CD4-positive, alpha-beta T cell treated with Interleukin-12 subunit alpha and Interleukin-12 subunit beta, for 1 hour (primary cell): ENCODE data around the gene CCL20.
"Not testable (repeated sequence)": the region's sequence is repeated elsewhere in the genome, so short reads cannot be mapped to it uniquely, and the experiment has no call there.

ENCODE experiments used
- DNase-seq: peaks from one replicate; pipeline ENCODE4 v3.0.0-alpha.2; 2020

Gene CCL20

DNA sequence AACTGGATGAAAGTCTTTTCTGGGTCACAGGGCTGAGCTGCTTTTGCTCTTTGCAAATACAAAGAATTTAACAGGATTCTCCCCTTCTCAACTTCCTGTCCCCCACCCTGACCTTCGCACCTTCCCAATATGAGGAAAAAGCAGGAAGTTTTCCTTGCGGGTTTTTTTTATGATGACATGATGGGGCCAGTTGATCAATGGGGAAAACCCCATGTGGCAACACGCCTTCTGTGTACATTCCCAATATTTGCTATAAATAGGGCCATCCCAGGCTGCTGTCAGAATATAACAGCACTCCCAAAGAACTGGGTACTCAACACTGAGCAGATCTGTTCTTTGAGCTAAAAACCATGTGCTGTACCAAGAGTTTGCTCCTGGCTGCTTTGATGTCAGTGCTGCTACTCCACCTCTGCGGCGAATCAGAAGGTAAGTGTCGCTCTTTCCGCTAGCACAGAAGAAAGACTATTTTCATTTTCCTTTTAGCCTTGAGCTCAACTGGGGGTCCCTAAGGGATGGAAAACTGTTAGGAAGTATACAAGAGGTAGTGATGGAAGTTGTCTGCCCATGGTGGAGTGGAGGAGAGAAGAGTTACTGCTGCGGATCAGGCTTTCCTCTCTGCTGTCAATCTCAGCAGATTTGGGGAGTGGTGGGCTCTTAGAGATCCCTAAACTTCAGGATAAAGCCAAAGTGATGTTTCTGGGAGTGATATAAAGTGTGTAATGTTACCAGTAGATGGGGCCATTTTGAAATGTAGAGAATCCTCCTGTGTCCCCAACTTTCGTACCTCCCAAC lies at the start of gene CCL20:
Gene CCL20 (plus strand): TSS at position 281 of the 792 bp plus-strand sequence. CDS start 70 bp downstream, at position 351.
- DNase-seq, result peak; percentile 39

GRCh38 chr2:227765788-227766372 lies 47.8 kb upstream of the CCL20 start:
- no peak for DNase-seq

DNA sequence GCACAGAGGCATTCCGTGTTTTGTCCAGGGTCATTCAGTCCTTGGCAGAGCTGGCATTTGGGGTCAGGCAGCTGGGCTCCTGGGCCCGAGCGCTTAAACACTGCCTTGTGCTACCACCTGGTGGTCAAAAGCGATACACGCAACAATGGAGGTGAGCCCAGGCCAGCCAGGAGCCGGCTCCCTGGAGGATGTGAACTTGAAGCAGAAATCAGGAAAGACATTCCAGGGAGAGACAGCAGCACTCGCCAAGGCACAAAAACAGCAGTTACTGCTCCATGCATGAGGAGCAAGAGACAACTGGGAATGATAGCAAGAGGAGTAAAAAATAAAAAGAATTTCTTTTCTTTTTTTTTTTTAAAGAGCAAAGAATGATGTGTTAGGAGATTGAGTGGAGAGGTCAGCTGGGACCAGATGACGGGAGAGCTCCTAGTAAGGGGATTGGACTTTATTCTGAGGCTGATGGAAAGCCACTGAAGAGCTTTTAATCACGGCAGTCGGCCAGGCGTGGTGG lies 47.2 kb upstream of the CCL20 start:
- DNase-seq, result peak; percentile 59

GRCh38 chr2:227767830-227768229 lies 45.8 kb upstream of the CCL20 start:
- DNase-seq, result no peak

DNA sequence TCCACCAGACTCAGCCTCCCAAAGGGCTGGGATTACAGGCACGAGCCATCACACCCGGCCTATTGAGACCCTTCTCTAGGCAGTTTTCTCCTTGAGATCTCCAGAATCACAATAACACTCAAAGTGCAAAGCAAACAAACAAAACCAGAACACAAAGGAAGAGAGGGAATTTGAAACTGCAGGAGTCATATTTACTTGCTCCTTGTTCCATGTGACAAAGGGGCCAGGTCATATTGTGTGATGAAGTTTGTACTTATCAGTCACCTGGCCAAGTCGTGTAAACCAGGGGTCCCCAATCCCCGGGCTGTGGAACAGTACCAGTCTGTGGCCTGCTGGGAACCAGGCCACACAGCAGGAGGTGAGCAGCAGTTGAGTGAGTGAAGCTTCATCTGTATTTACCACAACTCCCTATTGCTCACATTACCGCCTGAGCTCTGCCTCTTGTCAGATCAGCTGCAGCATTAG lies 41.4 kb upstream of the CCL20 start:
- no peak for DNase-seq

- no peak for DNase-seq
Measured at GRCh38 chr2:227772932-227773331, 40.7 kb upstream of the CCL20 start.

- DNase-seq, result peak; percentile 32
Measured at GRCh38 chr2:227774011-227774624, 39.5 kb upstream of the CCL20 start.

GRCh38 chr2:227774895-227775842 lies 38.5 kb upstream of the CCL20 start:
- no peak for DNase-seq

DNA sequence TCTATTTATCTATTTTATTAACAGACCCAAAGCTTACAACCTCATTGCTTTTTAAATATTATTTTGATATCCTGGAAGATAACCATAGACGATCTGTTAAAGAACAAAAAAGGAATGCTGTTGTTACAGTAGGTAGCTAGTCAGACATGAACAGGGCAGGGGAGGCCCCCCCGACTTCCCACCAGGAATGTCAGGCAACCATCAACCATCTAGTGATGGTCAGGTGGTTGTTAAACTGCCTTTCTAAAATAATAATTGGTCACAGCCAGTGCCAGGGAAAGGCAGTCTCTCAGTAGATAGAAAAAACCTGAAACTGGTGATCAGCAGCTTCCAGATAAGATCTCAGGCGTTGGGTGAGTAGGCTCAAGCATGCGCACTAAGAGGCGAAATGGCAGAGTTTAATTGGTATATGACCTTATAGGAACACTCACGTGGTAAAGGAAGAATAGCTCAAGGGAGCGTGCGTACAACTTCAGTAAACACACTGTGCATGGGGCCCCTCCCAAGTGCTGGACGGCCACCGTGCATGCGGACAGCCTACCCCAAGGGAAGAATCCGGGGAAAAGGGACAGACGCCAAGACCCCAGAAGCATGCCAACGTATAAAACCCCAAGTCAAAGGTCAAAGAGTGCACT lies 32.5 kb upstream of the CCL20 start:
- no peak for DNase-seq

- no peak for DNase-seq
Measured at GRCh38 chr2:227781841-227782240, 31.8 kb upstream of the CCL20 start.

GRCh38 chr2:227782804-227783203 lies 30.8 kb upstream of the CCL20 start:
- no peak for DNase-seq

GRCh38 chr2:227783404-227784138 lies 30.1 kb upstream of the CCL20 start:
- DNase-seq, result peak; percentile 43

GRCh38 chr2:227785293-227785692 lies 28.3 kb upstream of the CCL20 start:
- DNase-seq, result no peak

GRCh38 chr2:227788561-227789018 lies 25.1 kb upstream of the CCL20 start:
- DNase-seq, result no peak

GRCh38 chr2:227789803-227790202 lies 23.8 kb upstream of the CCL20 start:
- DNase-seq, result no peak

- DNase-seq, result no peak
Measured at GRCh38 chr2:227793148-227793712, 20.4 kb upstream of the CCL20 start.

GRCh38 chr2:227796045-227796711 lies 17.5 kb upstream of the CCL20 start:
- no peak for DNase-seq

DNA sequence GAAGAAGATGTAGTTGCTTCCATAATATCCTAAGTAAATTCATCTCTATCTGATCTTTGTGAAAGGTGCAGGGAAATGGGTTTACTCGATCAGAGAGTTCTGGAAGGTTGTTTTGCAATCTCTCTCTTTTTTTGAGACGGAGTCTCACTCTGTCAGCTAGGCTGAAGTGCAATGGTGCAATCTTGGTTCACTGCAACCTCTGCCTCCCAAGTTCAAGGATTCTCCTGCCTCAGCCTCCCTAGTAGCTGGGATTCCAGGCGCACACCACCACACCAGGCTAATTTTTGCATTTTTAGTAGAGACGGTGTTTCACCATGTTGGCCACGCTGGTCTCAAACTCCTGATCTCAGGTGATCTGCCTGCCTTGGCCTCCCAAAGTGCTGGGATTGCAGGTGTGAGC lies 16.9 kb upstream of the CCL20 start:
- not testable (repeated sequence) for DNase-seq

DNA sequence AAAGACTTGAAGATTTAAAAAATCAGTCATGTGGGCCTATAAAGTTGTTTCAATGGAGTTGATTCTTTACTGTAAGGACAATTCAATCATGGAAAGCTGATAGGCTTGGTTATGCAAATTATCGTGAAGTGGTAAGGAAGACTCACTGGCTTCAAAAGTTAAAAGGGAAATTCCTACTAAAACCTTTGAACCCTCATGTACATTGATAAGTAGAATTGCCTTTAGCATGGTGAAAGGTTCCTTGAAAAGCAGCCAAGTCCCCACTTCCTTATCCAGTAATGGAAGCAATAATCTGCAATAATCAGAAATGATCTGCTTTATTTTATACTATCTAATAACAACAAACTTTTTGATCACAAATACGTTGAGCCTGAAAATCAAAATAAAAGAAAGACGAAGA lies 14.4 kb upstream of the CCL20 start:
- DNase-seq, result no peak

DNA sequence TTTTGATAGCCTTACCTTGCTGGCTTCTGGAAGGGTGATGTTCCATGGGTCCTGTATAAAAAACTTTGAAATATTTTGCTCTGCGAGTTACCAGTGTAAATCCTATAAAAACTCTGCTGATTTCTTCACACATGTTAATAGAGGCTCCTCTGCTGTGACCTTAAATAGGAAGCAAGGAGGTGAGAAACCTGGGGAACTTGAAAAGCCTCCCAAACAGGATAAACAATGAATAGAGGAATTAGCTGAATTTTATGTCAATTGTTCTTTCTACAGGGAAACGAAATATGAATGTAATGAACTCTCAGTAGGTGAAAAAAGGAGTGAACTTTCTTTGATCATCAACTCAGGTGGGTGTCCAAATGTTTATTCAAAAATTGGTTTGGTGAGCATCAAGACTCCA lies 10.8 kb upstream of the CCL20 start:
- no peak for DNase-seq
